H9 (cell line): Measurements from ENCODE around the gene SPATA31A6. TPM values are rescaled to one million over a fixed set of nuclear protein-coding genes. Genes with fewer than 3 reads are reported as not detected.
"Not testable (repeated sequence)": the region's sequence is repeated elsewhere in the genome, so short reads cannot be mapped to it uniquely, and the experiment has no call there.

Experiments used
- DNase-seq: peaks from one replicate; pipeline ENCODE4 v3.0.0-alpha.2; 2017
- H2AFZ ChIP-seq: one replicate; pipeline ENCODE4 v1.6.1; 2013; ENCODE audit warnings: mild to moderate bottlenecking, low read length, control low read depth, moderate library complexity
- H2AK5ac ChIP-seq: 2 replicates; pipeline ENCODE4 v1.6.1; 2013; ENCODE audit warnings: low read length, control low read depth, mixed read lengths; ENCODE audit not compliant: insufficient read length
- H2BK120ac ChIP-seq: one replicate; pipeline ENCODE4 v1.6.1; 2013; ENCODE audit warnings: low read depth, mild to moderate bottlenecking, low read length, control low read depth, inconsistent platforms; ENCODE audit not compliant: poor library complexity, severe bottlenecking
- H2BK12ac ChIP-seq: 2 replicates; pipeline ENCODE4 v1.6.1; 2013; ENCODE audit warnings: low read length, control low read depth, mixed read lengths, low read depth; ENCODE audit not compliant: insufficient read length
- H2BK15ac ChIP-seq: 2 replicates; pipeline ENCODE4 v1.6.1; 2013; ENCODE audit warnings: low read depth, low read length, control low read depth
- H2BK20ac ChIP-seq: one replicate; pipeline ENCODE4 v1.6.1; 2013; ENCODE audit warnings: low read depth, mild to moderate bottlenecking, low read length, control low read depth, inconsistent platforms; ENCODE audit not compliant: poor library complexity, severe bottlenecking
- H2BK5ac ChIP-seq: 2 replicates; pipeline ENCODE4 v1.6.1; 2013; ENCODE audit warnings: low read length, control low read depth, mixed read lengths; ENCODE audit not compliant: insufficient read length
- H3K14ac ChIP-seq: 2 replicates; pipeline ENCODE4 v1.6.1; 2013; ENCODE audit warnings: low read length, control low read depth; ENCODE audit not compliant: insufficient read depth
- H3K18ac ChIP-seq: 2 replicates; pipeline ENCODE4 v1.6.1; 2013; ENCODE audit warnings: low read depth, mild to moderate bottlenecking, mixed read lengths, low read length, control low read depth; ENCODE audit not compliant: insufficient read length
- H3K23ac ChIP-seq: 2 replicates; pipeline ENCODE4 v1.6.1; 2013; ENCODE audit warnings: low read length, control low read depth, mixed read lengths, low read depth; ENCODE audit not compliant: insufficient read length
- H3K23me2 ChIP-seq: 2 replicates; pipeline ENCODE4 v1.6.1; 2013; ENCODE audit warnings: low read depth, mild to moderate bottlenecking, mixed read lengths, low read length, control low read depth; ENCODE audit not compliant: insufficient read length, poor library complexity, severe bottlenecking
- H3K27ac ChIP-seq: 2 replicates; pipeline ENCODE4 v1.5.1; 2013; ENCODE audit warnings: low read length, control low read depth, mixed read lengths, low read depth; ENCODE audit not compliant: insufficient read length
- H3K27me3 ChIP-seq: 2 replicates; pipeline ENCODE4 v1.6.1; 2013; ENCODE audit warnings: low read length, control low read depth, inconsistent platforms; ENCODE audit not compliant: insufficient read depth
- H3K4ac ChIP-seq: 2 replicates; pipeline ENCODE4 v1.6.1; 2013; ENCODE audit warnings: low read depth, mild to moderate bottlenecking, control low read depth, inconsistent platforms, low read length, moderate library complexity
- H3K4me1 ChIP-seq: 2 replicates; pipeline ENCODE4 v1.6.1; 2013; ENCODE audit warnings: low read length, control low read depth, inconsistent platforms; ENCODE audit not compliant: insufficient read depth
- H3K4me2 ChIP-seq: 2 replicates; pipeline ENCODE4 v1.6.1; 2013; ENCODE audit warnings: low read length, control low read depth, mixed read lengths; ENCODE audit not compliant: insufficient read length, insufficient read depth
- H3K56ac ChIP-seq: 2 replicates; pipeline ENCODE4 v1.6.1; 2013; ENCODE audit warnings: low read depth, mild to moderate bottlenecking, mixed read lengths, low read length, control low read depth; ENCODE audit not compliant: insufficient read length
- H3K79me1 ChIP-seq: 2 replicates; pipeline ENCODE4 v1.6.1; 2013; ENCODE audit warnings: low read depth, mild to moderate bottlenecking, moderate library complexity, low read length, control low read depth, inconsistent platforms; ENCODE audit not compliant: insufficient read depth, poor library complexity, severe bottlenecking
- H3K79me2 ChIP-seq: 2 replicates; pipeline ENCODE4 v1.6.1; 2013; ENCODE audit warnings: low read length, control low read depth, inconsistent platforms; ENCODE audit not compliant: insufficient read depth
- H3K9ac ChIP-seq: 2 replicates; pipeline ENCODE4 v1.6.1; 2013; ENCODE audit warnings: low read length, control low read depth, mixed read lengths; ENCODE audit not compliant: insufficient read length; ENCODE audit errors: extremely low read depth
- H3K9me3 ChIP-seq: one replicate; pipeline ENCODE4 v1.6.1; 2013; ENCODE audit warnings: low read depth, low read length, inconsistent platforms; ENCODE audit not compliant: control insufficient read depth
- H3T11ph ChIP-seq: one replicate; pipeline ENCODE4 v1.6.1; 2013; ENCODE audit warnings: mild to moderate bottlenecking, low read length, control low read depth, inconsistent platforms
- H4K20me1 ChIP-seq: one replicate; pipeline ENCODE4 v1.6.1; 2013; ENCODE audit not compliant: control insufficient read depth, insufficient read length, insufficient read depth
- H4K5ac ChIP-seq: 2 replicates; pipeline ENCODE4 v1.6.1; 2013; ENCODE audit warnings: low read depth, mild to moderate bottlenecking, mixed read lengths, low read length, control low read depth; ENCODE audit not compliant: insufficient read length
- H4K8ac ChIP-seq: replicated peaks from 2 replicates; pipeline ENCODE4 v1.6.1; 2013; ENCODE audit warnings: low read length, control low read depth, mixed read lengths, low read depth; ENCODE audit not compliant: insufficient read length
- H4K91ac ChIP-seq: 2 replicates; pipeline ENCODE4 v1.6.1; 2013; ENCODE audit warnings: low read depth, mild to moderate bottlenecking, moderate library complexity, mixed read lengths, low read length, control low read depth; ENCODE audit not compliant: insufficient read length
- H3K27ac Mint-ChIP-seq, 3 experiments: 2 replicates in 2 of 3; 3 replicates in 1 of 3; pipeline ENCODE4 v1.8.0; 2020 to 2021; ENCODE audit warnings: mixed read lengths in 3 of 3, mild to moderate bottlenecking in 1 of 3, moderate library complexity in 1 of 3
- H3K27me3 Mint-ChIP-seq: 2 replicates; pipeline ENCODE4 v1.8.0; 2021; ENCODE audit warnings: low read depth, mild to moderate bottlenecking, moderate library complexity, mixed read lengths
- H3K36me3 Mint-ChIP-seq, 3 experiments: 2 replicates in 2 of 3; 3 replicates in 1 of 3; pipeline ENCODE4 v1.8.0; 2020 to 2021; ENCODE audit warnings: low read depth in 3 of 3, mixed read lengths in 3 of 3; ENCODE audit not compliant: insufficient read depth in 1 of 3
- H3K4me1 Mint-ChIP-seq, 2 experiments: 2 replicates each; pipeline ENCODE4 v1.8.0; 2020; ENCODE audit warnings: mixed read lengths in 2 of 2
- H3K4me3 Mint-ChIP-seq, 2 experiments: 2 replicates in 1 of 2; 3 replicates in 1 of 2; pipeline ENCODE4 v1.8.0; 2020 to 2021; ENCODE audit warnings: mild to moderate bottlenecking in 2 of 2, mixed read lengths in 2 of 2, moderate library complexity in 1 of 2
- H3K9me3 Mint-ChIP-seq, 2 experiments: 2 replicates in 1 of 2; 3 replicates in 1 of 2; pipeline ENCODE4 v1.8.0; 2020; ENCODE audit warnings: mild to moderate bottlenecking in 2 of 2, mixed read lengths in 2 of 2, moderate library complexity in 1 of 2
- WGBS: extraction: QIAGEN DNeasy Blood & Tissue Kit; methylation state at CpG from one replicate; pipeline ENCODE4 v1.1.7; 2013; ENCODE audit warnings: missing lambda C conversion rate, low lambda C conversion rate, mixed read lengths; ENCODE audit not compliant: insufficient read length; ENCODE audit errors: extremely low coverage; 5-methylcytosine and 5-hydroxymethylcytosine counted together
- total RNA-seq: library from RNA; stranded (reverse); gene quantifications from 2 replicates; pipeline ENCODE4 v1.2.1, GENCODE V29; 2021

SPATA31A6 gene
- total RNA-seq, 1 experiment from 2014 or later, result 0.61 TPM

- not testable (repeated sequence) for H4K8ac ChIP-seq, DNase-seq, H3K79me2 ChIP-seq, H3K14ac ChIP-seq, H3T11ph ChIP-seq, H3K4me1 Mint-ChIP-seq, H3K9ac ChIP-seq, H3K4ac ChIP-seq, H3K56ac ChIP-seq, H3K9me3 ChIP-seq, H3K27me3 Mint-ChIP-seq, H3K9me3 Mint-ChIP-seq, H3K4me3 Mint-ChIP-seq, H2AFZ ChIP-seq, H3K79me1 ChIP-seq, H3K36me3 Mint-ChIP-seq, H2BK5ac ChIP-seq, H3K27me3 ChIP-seq, H3K27ac ChIP-seq, H3K23ac ChIP-seq, H3K27ac Mint-ChIP-seq, H3K4me1 ChIP-seq, H2BK15ac ChIP-seq, H4K5ac ChIP-seq, H4K91ac ChIP-seq, H4K20me1 ChIP-seq, H3K4me2 ChIP-seq, H2AK5ac ChIP-seq, H3K23me2 ChIP-seq, H3K18ac ChIP-seq, H2BK12ac ChIP-seq, H2BK120ac ChIP-seq
- peak overlapping the region; percentile 14 for H2BK20ac ChIP-seq
- WGBS, result no CpG with 5 or more reads among the region's 3 CpGs
Measured at GRCh38 chr9:42237381-42237780, 53.9 kb downstream of the SPATA31A6 start.

GRCh38 chr9:42238862-42239261, 55.4 kb downstream of the SPATA31A6 start:
- not testable (repeated sequence) for H3K23me2 ChIP-seq, H3K9me3 Mint-ChIP-seq, H2AFZ ChIP-seq, H2BK120ac ChIP-seq, H3K56ac ChIP-seq, H3K23ac ChIP-seq, H3K4ac ChIP-seq, H3K4me2 ChIP-seq, H3K36me3 Mint-ChIP-seq, H3K18ac ChIP-seq, H3K27ac Mint-ChIP-seq, H3K27me3 Mint-ChIP-seq, H2BK15ac ChIP-seq, H4K5ac ChIP-seq, DNase-seq, H3K27ac ChIP-seq, H3K4me1 ChIP-seq, H4K8ac ChIP-seq, H3K27me3 ChIP-seq, H3K79me1 ChIP-seq, H3K9me3 ChIP-seq, H3K4me3 Mint-ChIP-seq, H4K91ac ChIP-seq, H3K79me2 ChIP-seq, H3K9ac ChIP-seq, H2BK12ac ChIP-seq, H2BK20ac ChIP-seq, H3T11ph ChIP-seq, H2BK5ac ChIP-seq, H2AK5ac ChIP-seq, H3K4me1 Mint-ChIP-seq, H4K20me1 ChIP-seq, H3K14ac ChIP-seq
- no CpG with 5 or more reads among the region's 2 CpGs for WGBS

Other genes starting within 250 kb of the SPATA31A6 start
- 4.6 and 4.7 TPM in 2 replicates for gene CNTNAP3B, start 54.2 kb upstream of the SPATA31A6 start, total RNA-seq